HG03066 (cell line): ENCODE results near the gene RBM28.

Experiments
- ATAC-seq: cut with Tn5 transposase; IDR thresholded peaks from one replicate; pipeline ENCODE4 v1.9.1; 2021; ENCODE audit warnings: low read depth; ENCODE audit not compliant: unreplicated experiment

Gene RBM28

DNA sequence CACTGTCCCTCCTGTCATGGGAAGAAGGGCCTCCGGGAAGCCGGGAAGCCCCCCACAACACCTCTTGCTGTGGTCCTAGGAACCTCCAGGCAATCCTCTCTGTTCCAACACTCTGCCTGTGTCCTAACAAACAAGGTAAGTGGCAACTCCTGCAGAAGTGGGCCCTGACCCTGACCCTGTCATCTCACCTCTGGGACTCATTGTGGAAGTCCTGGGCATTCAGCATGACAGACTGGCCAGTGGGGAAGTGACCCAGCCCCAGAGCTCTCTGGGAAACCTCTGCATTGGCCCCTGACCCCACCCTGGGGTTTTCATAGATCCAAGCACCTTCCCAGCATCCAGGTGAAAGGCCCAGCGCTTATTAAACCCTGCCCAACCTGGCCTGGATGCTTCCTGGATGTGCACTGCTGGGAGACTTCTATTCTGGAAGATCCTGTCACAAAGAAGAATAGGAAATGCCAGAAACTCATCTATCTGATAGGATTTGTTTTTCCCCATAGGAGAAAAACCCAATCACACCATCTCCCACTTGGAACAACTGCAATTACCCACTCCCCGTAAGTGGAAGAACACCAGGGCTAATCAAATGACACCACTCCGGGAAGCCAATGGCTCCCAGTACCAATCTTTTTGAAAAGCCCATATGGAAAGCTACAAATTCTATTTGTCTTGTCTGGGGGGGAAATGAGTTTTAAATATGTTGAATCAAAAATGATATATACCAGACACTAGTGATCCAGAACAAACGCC is 78.4 kb downstream of the RBM28 start:
- no peak for ATAC-seq

GRCh38 chr7:128264477-128264876 is 79.2 kb downstream of the RBM28 start:
- ATAC-seq: no peak

DNA sequence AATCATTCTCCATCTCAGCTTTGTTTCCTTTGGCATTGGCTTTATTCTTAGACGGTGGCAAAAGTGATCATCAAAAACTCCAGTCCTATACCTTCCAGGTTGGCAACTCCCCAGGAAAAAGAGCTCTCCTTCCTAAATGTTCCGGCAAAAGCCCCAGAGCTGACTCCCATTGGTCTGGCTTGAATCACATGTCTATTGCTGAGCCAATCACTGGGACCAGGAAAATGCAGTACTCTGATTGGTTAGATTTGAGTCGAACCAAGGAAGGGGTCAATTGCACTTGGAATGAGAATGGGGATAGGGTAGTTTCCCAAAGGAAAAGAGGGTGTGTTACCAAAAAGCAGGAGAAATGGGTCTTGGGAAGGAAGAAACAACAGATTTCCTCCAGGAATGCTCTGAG is 80.3 kb downstream of the RBM28 start:
- no peak for ATAC-seq

- no peak for ATAC-seq
These were observed 81.3 kb downstream of the RBM28 start for GRCh38 chr7:128262273-128263028.

DNA sequence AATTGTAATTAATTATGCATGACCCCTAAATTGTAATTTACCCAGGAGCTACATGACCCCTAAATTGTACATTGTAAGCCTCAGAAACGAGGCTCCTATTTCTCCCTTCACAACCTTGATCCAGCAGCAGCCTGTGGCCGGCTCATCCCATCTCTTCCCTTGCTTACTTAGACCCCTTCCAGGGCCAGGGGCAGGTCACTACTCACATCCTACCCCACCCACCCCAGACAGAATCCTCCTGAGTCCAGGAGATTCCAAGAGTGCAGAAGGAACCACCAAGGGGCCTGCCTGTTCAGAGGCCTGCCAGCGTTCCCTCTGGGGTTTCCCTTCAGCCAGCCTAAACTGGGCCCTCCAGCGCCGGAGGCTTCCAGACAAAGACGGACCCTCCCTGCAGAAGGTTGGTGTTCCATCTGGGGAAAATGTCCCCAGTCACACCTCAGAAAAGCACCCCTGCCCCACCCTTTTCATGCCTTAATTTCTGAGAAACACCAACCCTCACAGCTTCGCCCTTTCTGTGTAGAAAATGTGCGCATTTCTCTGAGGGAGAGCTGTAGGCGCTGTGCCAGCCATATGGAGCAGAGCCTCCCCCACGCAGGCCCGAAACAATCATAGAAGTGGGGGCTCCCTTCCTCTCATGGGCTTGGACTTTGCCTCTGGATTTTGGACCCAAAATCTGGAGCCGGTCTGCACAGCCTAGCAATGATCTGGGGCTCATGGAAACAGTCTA is 83.5 kb downstream of the RBM28 start:
- ATAC-seq: no peak

DNA sequence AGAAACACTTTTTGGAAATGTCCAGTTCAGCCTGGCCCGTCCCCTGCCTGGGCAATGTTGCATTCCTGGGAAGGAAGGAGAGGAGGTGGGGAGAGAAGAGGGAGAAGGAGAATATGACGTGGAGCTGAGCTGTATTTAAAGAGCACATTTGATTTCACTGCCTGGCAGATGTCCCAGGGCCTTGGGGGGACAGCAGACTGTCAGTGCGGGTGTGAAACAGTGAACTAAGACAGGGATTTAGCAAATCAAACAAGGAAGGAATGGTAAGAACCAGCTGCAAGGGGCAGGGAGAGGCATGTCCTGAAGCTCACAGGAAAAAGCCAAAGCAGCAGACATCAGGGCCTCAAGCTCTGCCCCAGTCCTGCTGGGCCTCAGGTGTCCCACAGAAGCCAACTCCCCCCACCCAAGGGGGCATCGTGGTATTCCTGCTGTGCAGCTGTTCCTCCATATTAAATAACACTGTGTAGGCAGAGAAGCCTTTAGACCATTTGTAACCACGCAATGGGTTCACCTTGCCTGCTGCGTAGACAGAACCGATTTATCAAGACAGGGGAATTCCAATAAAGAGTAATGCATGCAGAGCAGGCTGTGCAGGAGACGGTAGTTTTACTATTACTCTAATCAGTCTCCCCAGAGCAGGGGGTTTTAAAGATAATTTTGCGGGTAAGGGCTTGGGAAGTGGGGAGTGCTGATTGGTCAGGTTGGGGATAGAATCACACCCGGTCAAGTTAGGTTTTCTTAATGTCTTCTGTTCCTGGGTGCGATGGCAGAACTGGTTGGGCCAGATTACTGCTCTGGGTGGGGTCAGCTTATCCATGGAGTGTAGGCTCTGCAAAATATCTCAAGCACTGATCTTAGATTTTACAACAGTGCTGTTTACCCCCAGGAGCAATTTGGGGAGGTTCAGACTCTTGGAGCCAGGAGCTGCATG is 84.3 kb downstream of the RBM28 start:
- no peak for ATAC-seq

GRCh38 chr7:128257458-128257857 is 86.2 kb downstream of the RBM28 start:
- ATAC-seq: no peak

DNA sequence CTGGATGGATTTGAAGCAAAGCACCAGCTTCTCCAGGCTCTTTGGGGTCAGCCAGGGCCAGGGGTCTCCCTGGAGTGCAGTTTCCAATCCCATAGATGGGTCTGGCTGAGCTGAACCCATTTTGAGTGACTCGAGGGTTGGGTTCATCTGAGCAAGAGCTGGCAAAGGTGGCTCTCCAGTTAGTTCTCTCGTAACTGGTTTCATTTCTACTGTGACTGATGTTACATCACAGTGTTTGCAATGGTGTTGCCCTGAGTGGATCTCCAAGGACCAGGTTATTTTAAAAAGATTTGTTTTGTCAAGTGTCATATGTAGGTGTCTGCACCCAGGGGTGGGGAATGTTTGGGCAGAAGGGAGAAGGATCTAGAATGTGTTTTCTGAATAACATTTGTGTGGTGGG is 88.4 kb downstream of the RBM28 start:
- no peak for ATAC-seq

- no peak for ATAC-seq
These were observed 89.2 kb downstream of the RBM28 start for GRCh38 chr7:128254470-128254869.

DNA sequence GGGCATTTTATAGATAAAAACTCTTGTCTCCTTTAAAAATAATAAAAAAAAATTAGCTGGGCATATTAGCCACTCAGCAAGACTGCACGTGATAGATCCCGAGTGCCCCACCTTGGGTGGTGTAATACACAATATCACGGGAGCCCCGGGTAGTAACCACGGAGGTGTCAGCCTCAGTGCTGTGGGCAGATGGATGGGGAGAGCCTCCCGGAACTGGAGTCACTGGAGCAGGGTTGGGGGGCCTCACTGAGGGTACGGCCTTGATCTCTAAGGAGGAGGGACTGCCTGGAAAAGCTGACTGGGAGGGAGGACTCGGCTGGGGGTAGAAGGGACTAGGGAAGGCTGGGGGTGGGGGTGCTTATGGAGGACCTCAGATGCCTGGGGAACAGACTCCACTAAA is 90.0 kb downstream of the RBM28 start:
- no peak for ATAC-seq

GRCh38 chr7:128251337-128251736 is 92.4 kb downstream of the RBM28 start:
- no peak for ATAC-seq
